GM19395 (cell line): ENCODE data around the gene FBXO28.

Source experiments
- ATAC-seq: cut with Tn5 transposase; IDR thresholded peaks from one replicate; pipeline ENCODE4 v1.9.1; 2021; ENCODE audit warnings: mild to moderate bottlenecking, moderate library complexity; ENCODE audit not compliant: unreplicated experiment

Gene FBXO28

DNA sequence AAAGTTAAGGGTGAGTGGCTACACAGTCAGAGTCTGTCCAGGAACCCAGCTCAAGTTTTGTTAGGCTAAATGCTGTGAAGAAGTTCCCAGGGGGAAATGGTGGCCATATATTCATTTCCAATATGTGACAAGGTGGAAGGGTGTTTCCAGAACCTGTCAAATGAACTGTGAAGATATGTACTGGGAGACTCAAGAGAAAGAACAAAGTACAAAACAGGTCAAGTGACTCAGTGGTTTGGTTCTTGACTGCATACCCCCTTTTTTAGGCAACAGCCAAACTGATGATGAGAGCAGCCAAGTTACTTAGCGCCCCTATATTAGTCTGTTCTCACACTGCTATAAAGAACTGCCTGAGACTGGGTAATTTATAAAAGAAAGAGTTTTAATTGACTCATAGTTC is 18.6 kb upstream of the FBXO28 start:
- ATAC-seq: no peak

DNA sequence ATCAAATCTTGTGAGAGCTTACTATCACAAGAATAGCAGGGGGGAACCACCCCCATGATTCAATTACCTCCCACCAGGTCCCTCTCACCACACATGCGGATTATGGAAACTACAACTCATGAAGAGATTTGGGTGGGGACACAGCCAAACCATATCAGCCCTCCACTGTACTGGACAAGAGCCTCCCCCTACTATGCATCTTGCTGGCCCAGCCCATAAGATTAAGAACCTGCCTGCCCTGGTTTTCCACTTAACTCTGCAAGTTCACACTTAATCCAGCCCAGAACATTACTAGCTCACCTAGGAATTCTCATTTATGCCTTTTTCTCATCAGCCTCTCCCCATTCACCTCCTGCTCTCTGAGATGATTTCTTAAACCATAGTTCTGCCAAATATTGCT is 18.0 kb upstream of the FBXO28 start:
- no peak for ATAC-seq

DNA sequence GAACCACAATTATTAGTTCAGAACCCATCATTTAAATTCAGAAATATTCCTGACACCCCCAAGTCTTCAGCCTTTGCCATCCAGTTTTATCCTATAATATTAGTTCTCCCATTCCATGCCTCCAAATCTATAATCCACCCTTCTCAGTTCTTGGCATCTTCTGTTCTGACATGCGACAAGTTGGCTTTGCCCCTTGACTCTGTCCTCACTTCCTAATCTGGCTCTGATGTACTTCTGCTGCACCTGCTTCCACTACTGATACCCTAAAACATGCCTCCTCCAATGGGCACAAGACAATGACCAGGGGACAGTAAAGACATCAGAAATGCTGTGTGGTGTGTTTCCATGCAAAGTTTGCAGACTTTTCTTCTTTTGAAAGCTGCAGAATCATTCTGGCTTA is 17.1 kb upstream of the FBXO28 start:
- ATAC-seq: no peak

DNA sequence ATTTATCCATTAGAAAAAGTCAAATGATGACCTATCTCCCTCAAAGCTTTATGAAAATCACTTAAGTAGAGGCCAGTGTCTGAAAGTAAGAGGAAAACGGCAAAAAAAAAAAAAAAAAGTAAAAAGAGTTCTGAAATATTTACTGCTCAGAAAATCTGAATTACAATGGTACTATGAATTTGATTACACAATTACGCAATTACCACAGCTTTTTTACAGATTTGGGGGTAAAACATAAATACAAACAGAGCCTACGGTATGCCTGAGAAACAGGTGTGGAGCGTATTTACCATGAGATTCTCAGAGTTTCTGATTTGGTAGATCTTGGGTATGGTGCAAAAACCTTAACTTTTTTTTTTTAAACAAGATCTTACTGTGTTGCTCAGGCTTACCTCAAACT is 15.9 kb upstream of the FBXO28 start:
- no peak for ATAC-seq

DNA sequence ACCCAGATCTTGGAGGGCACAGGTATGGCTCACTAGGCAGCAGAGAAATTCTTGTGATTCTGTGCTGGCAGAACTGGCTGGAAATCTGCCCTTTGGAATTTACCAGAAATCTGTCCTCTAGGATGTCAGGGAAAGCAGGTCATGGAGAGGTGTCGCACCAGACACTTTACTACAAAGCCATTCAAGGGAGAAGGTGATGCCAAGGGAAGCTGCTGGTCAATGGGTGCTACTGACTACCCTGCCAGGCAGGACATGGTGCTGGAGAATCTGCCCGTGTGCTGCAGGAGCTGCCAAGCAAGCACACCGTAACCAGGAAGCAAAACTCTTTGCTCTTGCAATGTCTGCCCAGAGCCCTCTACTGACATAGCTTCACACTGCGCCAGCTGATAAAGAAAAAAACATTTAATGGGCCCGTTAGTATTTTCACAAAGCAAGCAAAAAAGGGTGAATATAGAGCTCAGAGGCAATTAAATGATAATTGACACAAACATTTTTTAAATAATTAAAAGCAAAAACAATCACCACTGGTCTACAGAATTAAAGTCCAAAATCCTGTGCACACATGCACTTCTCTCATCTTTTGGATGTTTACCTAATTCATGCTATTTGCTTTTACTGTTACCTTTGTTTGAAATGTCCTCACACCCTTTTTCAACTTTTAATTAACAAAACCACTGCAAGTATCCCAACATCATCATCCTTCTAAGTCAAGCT is 7.2 kb upstream of the FBXO28 start:
- peak; percentile 84 for ATAC-seq

DNA sequence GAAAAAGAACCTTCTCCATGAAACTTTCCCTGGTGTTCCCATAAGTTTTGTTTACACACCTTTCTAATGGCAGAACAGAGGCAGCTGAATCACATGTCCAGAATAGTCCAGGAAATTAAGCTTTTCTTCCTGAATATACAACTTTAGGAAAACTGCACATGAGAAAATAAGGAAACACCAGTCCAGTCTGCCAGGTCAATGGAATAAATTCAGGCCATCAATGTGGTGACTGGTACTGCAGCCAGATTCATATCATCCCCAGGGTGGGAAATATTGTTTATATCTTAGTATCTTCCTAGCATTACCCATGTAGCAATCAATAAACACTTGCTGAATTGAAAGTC is 6.7 kb upstream of the FBXO28 start:
- ATAC-seq: no peak

DNA sequence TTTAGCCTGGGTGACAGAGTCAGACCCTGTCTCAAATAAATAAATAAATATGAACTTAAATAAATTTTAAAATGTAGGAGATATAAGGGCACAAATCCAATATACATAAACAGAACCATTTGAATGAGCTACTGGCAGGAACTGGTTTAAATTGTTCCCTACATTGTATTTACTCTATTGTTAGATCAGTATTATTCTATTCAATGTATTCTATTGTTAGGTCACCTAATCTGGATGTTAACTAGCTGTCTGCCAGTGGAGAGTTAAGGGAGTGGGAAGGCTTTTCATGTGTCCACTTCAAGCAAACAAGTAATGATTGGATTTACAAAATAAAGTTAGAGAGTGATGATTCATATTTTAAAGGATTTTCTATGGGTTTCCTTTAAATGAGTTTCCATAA is 4.9 kb upstream of the FBXO28 start:
- no peak for ATAC-seq

DNA sequence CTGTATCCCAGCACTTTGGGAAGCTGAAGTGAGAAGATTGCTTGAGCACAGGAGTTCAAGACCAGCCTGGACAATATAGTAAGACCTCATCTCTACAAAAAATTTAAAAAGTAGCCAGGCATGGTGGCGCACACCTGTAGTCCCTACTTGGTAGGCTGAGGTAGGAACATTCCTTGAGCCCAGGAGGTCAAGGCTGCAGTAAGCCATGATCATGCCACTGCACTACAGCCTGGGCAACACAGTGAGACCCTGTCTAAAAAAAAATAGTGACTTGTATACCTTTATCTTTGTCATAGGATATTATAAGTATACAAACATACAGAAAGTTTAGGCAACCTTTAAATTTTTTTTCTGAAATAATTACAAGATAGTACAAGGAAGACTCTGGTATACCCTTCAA is 3.9 kb upstream of the FBXO28 start:
- no peak for ATAC-seq

DNA sequence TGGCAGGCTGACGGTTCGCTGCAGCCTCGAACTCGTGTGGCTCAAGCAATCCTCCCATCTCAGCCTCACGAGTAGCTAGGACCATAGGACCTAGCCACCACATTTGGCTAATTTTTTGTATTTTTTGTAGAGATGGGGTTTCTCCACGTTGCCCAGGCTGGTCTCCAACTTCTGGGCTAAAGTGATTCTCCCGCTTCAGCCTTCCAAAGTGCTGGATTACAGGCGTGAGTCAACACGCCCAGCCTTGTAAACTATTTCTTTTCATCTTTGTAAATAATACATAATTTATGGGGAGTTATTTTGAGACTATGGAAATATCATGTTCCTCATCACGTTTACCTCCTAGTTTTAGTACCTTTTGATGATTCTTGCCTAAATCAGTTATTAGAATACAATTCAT is 906 bp upstream of the FBXO28 start:
- ATAC-seq: no peak

DNA sequence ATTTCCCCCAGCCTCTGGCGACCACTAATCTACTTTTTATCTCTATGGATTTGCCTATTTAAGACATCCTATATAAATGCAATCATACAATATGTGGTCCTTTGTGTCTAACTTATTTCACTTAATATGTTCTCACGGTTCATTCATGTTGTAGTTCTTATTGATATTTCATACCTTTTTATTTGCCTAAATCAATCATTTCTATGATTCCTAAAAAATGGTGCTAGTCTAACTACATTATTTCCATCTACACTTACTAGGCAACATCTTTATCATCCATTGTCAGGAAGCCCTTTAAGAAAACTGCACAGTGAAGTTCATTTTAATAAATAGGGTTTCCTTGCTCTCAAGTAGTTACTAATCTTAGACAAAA is 380 bp upstream of the FBXO28 start:
- ATAC-seq: peak; percentile 28

DNA sequence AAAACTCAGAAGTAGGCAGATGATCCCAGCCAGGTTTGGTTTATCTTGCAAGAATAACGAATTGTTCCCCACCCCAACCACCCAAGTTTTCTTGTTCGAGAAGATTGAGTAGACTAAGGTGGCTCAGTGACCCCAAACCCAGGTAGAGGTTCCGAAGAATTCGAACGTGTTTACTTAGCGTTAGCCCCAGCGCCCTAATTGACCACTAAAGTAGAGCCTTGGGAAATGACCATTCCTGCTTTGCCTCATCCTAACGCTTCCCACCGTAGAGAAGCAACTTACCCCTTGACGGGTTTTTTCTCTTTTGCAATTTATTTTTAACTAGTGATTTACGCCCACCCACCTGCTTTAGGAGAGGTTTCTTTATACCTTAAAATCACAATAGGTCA is 870 bp downstream of the FBXO28 start:
- no peak for ATAC-seq

DNA sequence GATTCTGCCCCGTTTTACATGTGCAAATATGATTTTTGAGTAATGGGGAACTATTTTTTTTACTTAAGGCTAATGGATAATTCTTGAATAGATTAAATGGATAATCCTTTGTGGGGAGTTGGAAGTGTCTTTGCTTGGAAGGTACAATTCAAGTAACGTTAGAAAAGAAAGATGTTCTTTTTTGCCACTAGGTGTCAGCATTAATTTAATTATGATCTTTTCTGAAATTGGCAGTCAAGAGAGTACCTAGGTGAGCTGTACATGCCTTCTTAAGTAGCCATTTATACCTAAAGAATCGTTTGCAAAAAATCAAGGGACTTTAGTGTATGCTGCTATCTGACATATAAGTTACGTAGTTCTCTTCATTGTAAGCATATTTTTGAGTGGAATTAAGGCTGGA is 2.2 kb downstream of the FBXO28 start:
- ATAC-seq: peak; percentile 48

DNA sequence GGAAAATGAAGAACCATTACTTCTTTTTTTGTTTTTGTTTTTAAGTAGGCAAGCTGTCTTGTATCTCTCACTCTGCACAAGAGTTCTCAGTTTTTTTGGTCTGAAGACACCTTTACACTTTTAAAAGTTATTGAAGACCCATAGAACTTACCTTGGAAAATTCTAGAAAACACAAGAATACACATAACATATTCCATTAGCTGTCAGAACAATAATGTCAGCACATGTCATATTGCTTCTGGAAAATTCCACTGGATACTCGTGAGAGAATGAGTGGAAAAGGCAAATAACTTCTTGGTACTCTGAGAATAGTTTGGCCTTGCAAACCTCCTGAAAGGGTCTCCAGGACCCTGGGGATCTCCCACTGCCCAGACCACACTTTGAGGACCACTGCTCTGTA is 4.8 kb downstream of the FBXO28 start:
- no peak for ATAC-seq

DNA sequence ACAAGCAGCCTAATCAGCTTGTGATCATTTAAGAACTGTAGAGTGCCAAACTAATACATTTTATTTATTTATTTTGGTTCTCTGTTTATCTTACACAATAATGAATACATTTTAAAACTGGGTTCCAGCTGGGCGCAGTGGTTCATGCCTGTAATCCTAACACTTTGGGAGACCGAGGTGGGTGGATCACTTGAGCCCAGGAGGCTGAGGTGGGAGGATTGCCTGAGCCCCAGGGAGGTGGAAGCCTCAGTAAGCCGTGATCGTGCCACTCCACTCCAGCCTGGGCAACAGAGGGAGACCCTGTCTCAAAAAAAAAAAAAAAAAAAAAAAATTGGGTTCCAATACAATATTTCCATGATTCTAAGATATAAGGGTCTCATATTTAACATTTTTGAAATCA is 9.2 kb downstream of the FBXO28 start:
- no peak for ATAC-seq

DNA sequence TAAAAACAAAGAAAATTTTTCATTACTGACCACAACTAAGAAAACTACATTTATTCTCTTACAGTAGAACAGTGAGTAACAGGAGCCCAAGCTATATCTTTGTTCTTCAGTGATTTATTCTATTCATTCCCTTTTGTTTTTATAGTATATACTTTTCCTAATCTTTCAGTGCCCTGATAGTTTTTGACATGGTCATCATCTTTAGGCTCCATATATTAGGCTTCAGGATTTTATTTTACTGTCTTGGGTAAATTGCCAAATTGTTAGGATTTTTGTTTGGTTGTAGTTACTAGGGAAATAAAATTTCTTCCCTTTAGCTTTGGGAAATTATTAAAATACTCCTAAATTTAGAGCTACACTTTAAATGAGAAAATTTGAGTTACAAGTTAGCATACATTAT is 10.3 kb downstream of the FBXO28 start:
- no peak for ATAC-seq

DNA sequence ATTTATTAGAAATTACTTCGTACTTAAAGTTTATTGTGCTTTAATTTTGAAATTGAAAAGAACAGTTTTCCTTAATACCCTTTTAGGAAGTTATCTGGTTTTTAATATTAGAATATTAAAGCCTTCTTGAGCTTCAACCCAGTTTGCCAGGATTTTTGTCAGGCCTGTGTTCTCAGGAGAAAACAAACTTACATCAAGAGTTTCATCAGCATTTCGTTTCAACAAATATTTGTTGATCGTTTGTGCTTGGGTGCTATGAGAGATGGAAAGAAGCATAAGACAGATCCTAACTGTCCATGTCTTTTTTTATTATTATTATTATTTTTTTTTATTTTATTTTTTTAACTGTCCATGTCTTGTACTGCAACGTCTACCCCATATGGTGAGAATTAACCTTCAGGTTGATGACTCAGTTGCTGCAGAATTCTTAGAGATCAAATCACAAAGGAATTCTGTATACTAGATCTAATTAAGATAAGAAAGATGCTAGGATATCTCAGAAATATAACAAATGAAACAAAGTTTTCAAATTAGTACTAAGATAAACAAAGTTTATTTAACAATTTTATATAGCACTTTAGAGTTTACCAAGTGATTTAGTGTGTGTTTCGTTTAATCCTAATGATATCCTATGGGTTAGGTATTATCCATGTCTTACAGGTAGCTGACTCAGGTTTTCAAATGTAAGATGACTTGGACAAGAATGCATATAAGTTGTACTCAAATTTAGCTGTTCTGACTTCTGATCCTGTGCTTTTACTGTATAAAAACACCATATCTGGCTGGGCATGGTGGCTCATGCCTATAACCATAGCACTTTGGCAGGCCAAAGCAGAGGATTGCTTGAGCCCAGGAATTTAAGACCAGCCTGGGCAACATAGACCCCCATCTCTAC is 14.3 kb downstream of the FBXO28 start:
- no peak for ATAC-seq

DNA sequence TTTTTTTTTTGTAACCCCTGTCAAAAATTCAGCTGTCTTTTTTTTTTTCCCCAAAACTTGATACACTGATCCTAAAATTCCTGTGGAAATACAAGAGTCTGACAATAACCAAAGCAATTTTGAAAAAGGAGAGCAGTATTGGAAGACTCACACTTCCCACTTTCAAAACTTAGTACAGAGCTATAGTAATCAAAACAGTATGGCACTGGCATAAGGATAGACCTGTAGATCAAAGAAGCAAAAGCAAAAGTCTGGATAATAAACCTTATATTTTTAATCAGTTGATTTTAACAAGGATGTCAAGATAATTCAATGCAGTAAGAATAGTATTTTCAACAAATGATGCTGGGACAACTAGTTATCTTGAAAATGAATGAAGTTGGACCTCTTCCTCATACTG is 17.3 kb downstream of the FBXO28 start:
- ATAC-seq: no peak

DNA sequence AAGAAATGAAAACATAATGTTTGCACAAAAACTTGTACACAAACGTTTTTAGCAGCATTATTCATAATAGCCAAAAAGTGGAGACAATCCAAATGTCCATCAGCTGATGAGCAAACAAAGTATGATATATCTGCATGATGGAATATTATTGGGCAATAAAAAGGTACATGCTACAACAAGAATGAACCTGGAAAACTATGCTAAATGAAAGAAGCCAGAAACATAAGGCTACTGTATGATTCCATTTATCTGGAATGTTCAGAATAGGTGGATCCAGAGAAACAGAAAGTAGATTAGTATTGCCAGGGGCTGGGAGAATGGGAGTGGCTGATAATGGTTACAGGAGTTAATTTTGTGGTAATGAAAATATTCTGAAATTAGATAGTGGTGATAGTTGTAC is 19.0 kb downstream of the FBXO28 start:
- no peak for ATAC-seq

DNA sequence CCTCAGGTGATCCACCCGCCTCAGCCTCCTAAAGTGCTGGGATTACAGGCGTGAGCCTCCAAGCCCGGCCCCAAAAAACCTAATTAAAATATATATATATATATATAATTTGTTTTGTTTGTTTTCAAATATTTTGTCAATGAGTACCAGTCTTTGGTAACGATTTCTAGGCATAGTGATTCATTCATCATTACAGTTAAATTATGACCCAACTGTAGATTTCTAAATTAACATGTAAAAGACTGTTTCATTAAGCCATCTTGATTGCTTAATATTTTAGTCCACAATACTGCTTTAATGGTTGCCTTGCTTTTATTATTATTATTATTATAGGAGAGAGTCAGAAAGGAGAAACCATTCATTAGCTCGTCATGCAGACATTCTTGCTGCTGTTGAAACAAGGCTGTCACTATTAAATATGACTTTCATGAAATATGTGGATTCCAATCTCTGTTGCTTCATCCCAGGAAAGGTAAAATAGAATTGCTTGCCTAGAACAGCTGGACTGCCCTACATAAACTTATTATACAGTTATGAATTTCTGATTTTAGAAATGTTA is 19.9 kb downstream of the FBXO28 start:
- no peak for ATAC-seq

DNA sequence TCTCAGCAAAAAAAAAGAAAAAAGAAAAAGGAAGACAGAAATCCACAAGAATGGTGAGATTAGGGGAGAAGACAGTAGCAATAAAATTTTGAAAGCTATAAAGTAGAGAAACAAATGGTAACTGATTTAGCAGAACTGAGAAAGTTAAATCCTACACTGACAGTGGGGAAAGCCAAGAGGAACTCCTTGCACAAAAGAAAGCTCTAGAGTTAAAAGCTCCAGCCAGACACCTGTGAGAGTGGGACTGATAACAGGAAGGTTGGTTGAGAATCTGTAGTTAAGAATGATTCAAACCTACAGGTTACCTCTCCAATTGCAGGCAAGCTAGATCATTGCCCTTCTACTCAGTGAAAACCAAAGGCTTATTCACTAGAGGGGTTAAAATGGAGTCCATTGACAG is 23.6 kb downstream of the FBXO28 start:
- no peak for ATAC-seq

DNA sequence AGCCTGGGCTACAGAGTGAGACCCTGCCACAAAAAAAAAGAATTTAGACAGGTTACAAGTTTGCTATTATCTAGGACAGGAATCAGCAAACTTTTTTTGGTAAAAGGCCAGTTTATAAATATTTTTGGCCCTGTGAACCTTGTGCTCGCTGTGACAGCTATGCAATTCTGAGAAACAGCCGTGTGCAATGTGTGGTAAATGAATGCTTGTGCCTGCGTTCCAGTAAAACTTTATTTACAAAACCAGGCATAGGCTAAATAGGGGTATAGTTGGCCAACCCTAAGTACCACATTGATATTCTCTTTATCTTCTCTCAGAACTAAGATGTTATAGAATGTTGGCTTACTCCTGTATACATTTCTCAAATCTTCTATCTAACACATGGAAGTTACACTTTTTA is 24.3 kb downstream of the FBXO28 start:
- ATAC-seq: no peak

DNA sequence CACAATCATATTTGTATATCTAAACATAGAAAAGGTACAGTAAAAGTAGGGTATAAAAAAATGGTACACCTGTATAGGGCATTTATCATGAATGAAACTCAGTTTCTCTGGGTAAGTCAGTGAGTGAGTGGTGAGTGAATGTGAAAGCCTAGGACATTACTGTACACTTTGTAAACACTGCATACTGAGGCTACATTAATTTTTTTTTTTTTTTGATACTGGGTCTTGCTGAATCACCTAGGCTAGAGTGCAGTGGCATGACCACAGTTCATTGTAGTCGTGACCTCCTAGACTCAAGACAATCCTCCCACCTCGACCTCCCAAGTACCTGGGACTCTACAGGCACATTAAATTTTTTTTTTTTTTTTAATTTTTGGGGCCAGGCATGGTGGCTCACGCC is 27.8 kb downstream of the FBXO28 start:
- no peak for ATAC-seq
